ENCODE results near the gene KIAA1671.

GRCh38 chr22:25177895-25178294 is 225.4 kb downstream of the KIAA1671 start:
- TF ChIP-seq MAX (IDR thresholded peaks at IDR 0.05) (no peak), CTCF (CRISPR knock-in tag; IDR thresholded peaks at IDR 0.05) (no peak), TARDBP (CRISPR knock-in tag; IDR thresholded peaks at IDR 0.05) (no peak)
- TF ChIP-seq, protein P1, sequence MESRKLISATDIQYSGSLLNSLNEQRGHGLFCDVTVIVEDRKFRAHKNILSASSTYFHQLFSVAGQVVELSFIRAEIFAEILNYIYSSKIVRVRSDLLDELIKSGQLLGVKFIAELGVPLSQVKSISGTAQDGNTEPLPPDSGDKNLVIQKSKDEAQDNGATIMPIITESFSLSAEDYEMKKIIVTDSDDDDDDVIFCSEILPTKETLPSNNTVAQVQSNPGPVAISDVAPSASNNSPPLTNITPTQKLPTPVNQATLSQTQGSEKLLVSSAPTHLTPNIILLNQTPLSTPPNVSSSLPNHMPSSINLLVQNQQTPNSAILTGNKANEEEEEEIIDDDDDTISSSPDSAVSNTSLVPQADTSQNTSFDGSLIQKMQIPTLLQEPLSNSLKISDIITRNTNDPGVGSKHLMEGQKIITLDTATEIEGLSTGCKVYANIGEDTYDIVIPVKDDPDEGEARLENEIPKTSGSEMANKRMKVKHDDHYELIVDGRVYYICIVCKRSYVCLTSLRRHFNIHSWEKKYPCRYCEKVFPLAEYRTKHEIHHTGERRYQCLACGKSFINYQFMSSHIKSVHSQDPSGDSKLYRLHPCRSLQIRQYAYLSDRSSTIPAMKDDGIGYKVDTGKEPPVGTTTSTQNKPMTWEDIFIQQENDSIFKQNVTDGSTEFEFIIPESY (CRISPR knock-in tag; IDR thresholded peaks at IDR 0.05), result no peak
